Ovary (tissue), 3 donors: ENCODE results near the gene DIPK1B.

Experiments used
- CTCF ChIP-seq, 3 donors: fragments of 450-650 bp in 2 of 3; fragments of 200-600 bp in 1 of 3; IDR thresholded peaks; one replicate each; pipeline versions ENCODE4 v1.5.1 to v1.8.0; 2016 to 2022; ENCODE audit warnings: antibody characterized with exemption in 3 of 3, mild to moderate bottlenecking in 1 of 3
- POLR2A ChIP-seq: fragments of 450-650 bp; IDR thresholded peaks from one replicate; pipeline ENCODE4 v1.6.1; 2017; ENCODE audit warnings: antibody characterized with exemption, mild to moderate bottlenecking, moderate library complexity
- donor health status: DM: no; HTN: no; CAD: no.

GRCh38 chr9:136756836-136757235, 44.5 kb downstream of the DIPK1B start:
- TF ChIP-seq CTCF (IDR thresholded peaks at IDR 0.05): no peak
- TF ChIP-seq POLR2A: no peak
